SK-N-SH treated with all-trans-retinoic acid at 6 μM for 48 hours (cell line): Measurements from ENCODE around the gene EEA1.

Source experiments
- ARNTL ChIP-seq: fragments of 450-650 bp; formaldehyde crosslinking; IDR thresholded peaks from 2 replicates; pipeline ENCODE4 v1.5.0; 2020; ENCODE audit warnings: low read depth, mild to moderate bottlenecking, moderate library complexity, borderline replicate concordance
- BACH2 ChIP-seq: fragments of 250-450 bp; sonication (Bioruptor Pico); IDR thresholded peaks from 2 replicates; pipeline ENCODE4 v1.9.0; 2021; ENCODE audit warnings: mild to moderate bottlenecking, borderline replicate concordance
- CSDC2 ChIP-seq: fragments of 250-450 bp; sonication (Bioruptor Pico); IDR thresholded peaks from 2 replicates; pipeline ENCODE4 v1.5.0; 2020; ENCODE audit warnings: mild to moderate bottlenecking, moderate library complexity
- GLIS3 ChIP-seq: fragments of 250-450 bp; sonication (Bioruptor Pico); IDR thresholded peaks from 2 replicates; pipeline ENCODE4 v1.5.0; 2020; ENCODE audit warnings: mild to moderate bottlenecking, moderate library complexity
- PATZ1 ChIP-seq: fragments of 250-450 bp; sonication (Bioruptor Pico); IDR thresholded peaks from 2 replicates; pipeline ENCODE4 v1.8.0; 2020; ENCODE audit warnings: mild to moderate bottlenecking, moderate library complexity, borderline replicate concordance
- POU6F1 ChIP-seq: fragments of 250-450 bp; sonication (Bioruptor Pico); IDR thresholded peaks from 2 replicates; pipeline ENCODE4 v1.8.0; 2021; ENCODE audit warnings: low read depth, mild to moderate bottlenecking, moderate library complexity, borderline replicate concordance
- RARB ChIP-seq: fragments of 250-450 bp; sonication (Bioruptor Pico); IDR thresholded peaks from 2 replicates; pipeline ENCODE4 v1.8.0; 2021; ENCODE audit warnings: mild to moderate bottlenecking, moderate library complexity
- SNAI2 ChIP-seq: fragments of 250-450 bp; sonication (Bioruptor Pico); IDR thresholded peaks from 2 replicates; pipeline ENCODE4 v1.5.0; 2020; ENCODE audit warnings: mild to moderate bottlenecking, moderate library complexity
- ZFP3 ChIP-seq: fragments of 250-450 bp; sonication (Bioruptor Pico); IDR thresholded peaks from 2 replicates; pipeline ENCODE4 v1.5.0; 2020; ENCODE audit warnings: mild to moderate bottlenecking, moderate library complexity
- ZFP30 ChIP-seq: fragments of 450-650 bp; formaldehyde crosslinking; IDR thresholded peaks from 2 replicates; pipeline ENCODE4 v1.5.0; 2022; ENCODE audit warnings: mild to moderate bottlenecking, moderate library complexity
- ZNF70 ChIP-seq: fragments of 450-650 bp; formaldehyde crosslinking; IDR thresholded peaks from 2 replicates; pipeline ENCODE4 v1.5.0; 2020; ENCODE audit warnings: mild to moderate bottlenecking, moderate library complexity
- TF ChIP-seq, protein P1 (sequence below): fragments of 250-450 bp; sonication (Bioruptor Pico); IDR thresholded peaks from 2 replicates; pipeline ENCODE4 v1.5.1; 2021; ENCODE audit warnings: mild to moderate bottlenecking, moderate library complexity
- TF ChIP-seq, protein P2 (sequence below): fragments of 250-450 bp; sonication (Bioruptor Pico); IDR thresholded peaks from 2 replicates; pipeline ENCODE4 v1.5.1; 2020; ENCODE audit warnings: low read depth, mild to moderate bottlenecking, moderate library complexity

- no peak for TF ChIP-seq BACH2 (CRISPR knock-in tag)
- TF ChIP-seq ZFP30, result no peak
- TF ChIP-seq SNAI2 (CRISPR knock-in tag), result no peak
- no peak for TF ChIP-seq PATZ1
- TF ChIP-seq RARB (CRISPR knock-in tag), result no peak
- TF ChIP-seq ZFP3, result no peak
- TF ChIP-seq, protein P1, sequence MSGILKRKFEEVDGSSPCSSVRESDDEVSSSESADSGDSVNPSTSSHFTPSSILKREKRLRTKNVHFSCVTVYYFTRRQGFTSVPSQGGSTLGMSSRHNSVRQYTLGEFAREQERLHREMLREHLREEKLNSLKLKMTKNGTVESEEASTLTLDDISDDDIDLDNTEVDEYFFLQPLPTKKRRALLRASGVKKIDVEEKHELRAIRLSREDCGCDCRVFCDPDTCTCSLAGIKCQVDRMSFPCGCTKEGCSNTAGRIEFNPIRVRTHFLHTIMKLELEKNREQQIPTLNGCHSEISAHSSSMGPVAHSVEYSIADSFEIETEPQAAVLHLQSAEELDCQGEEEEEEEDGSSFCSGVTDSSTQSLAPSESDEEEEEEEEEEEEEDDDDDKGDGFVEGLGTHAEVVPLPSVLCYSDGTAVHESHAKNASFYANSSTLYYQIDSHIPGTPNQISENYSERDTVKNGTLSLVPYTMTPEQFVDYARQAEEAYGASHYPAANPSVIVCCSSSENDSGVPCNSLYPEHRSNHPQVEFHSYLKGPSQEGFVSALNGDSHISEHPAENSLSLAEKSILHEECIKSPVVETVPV (CRISPR knock-in tag), result no peak
- no peak for TF ChIP-seq ZNF70 (CRISPR knock-in tag)
- TF ChIP-seq GLIS3 (CRISPR knock-in tag), result no peak
- TF ChIP-seq, protein P2, sequence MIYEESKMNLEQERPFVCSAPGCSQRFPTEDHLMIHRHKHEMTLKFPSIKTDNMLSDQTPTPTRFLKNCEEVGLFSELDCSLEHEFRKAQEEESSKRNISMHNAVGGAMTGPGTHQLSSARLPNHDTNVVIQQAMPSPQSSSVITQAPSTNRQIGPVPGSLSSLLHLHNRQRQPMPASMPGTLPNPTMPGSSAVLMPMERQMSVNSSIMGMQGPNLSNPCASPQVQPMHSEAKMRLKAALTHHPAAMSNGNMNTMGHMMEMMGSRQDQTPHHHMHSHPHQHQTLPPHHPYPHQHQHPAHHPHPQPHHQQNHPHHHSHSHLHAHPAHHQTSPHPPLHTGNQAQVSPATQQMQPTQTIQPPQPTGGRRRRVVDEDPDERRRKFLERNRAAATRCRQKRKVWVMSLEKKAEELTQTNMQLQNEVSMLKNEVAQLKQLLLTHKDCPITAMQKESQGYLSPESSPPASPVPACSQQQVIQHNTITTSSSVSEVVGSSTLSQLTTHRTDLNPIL, result no peak
- TF ChIP-seq POU6F1 (CRISPR knock-in tag), result no peak
- no peak for TF ChIP-seq ARNTL (CRISPR knock-in tag)
- TF ChIP-seq CSDC2, result no peak
Measured at GRCh38 chr12:92938018-92938417, 8.9 kb upstream of the EEA1 start.
